ENCODE data around the gene OLIG3.

GRCh38 chr6:137491478-137491877 lies 2.7 kb downstream of the OLIG3 start:
- TF ChIP-seq CTCF (conservative IDR thresholded peaks at IDR 0.05; ENCODE audit: low read length) (no peak), EZH2phosphoT487 (IDR thresholded peaks at IDR 0.05; ENCODE audit: borderline replicate concordance) (no peak)

Measured in Loucy (cell line).